ENCODE data around the gene EFR3B.

EFR3B gene

DNA sequence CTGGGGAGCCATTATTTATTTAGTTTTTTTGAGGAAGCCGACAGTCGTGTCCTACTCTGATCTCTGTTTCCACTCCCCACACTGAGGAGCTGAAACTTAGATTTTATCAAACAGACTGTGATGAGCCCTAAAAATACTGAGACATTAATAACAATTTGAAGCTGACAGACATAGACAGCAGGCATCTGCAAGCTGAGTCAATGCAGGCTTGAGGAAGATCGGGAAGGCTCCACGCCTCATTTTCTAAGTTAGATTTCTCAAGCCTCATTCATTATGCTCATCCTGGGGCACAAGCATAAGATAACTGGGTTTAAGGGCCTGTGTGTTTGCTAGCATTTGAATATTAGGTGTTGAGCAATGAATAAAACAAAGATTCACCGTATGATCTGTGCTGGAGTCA, 26.3 kb downstream of the EFR3B start:
- Histone ChIP-seq H3K4me3 (ENCODE audit: insufficient read depth, low read length, poor library complexity, severe bottlenecking) (no peak overlapping the region), H3K9ac (ENCODE audit: low read length) (no peak overlapping the region), H3K79me2 (ENCODE audit: insufficient read depth, low read length) (no peaks in the 10 kb centered on the region), H3K4me2 (ENCODE audit: low read depth, low read length, poor library complexity, severe bottlenecking) (no peak overlapping the region), H4K20me1 (ENCODE audit: low read depth, low read length) (no peaks in the 10 kb centered on the region), H3K36me3 (ENCODE audit: low read length) (no peaks in the 10 kb centered on the region), H3K9me2 (replicated peaks; ENCODE audit: insufficient read depth, low read length) (no peaks in the 10 kb centered on the region), H3K9me3 (ENCODE audit: insufficient read depth, low read length) (no peaks in the 10 kb centered on the region), H3K27ac (ENCODE audit: low read depth, low read length) (no peak overlapping the region), H3F3A (ENCODE audit: insufficient read depth) (no peaks in the 10 kb centered on the region), H3K27me3 (ENCODE audit: low read length) (no peaks in the 10 kb centered on the region), H2AFZ (ENCODE audit: low read depth, low read length, severe bottlenecking) (no peak overlapping the region)
- TF ChIP-seq EZH2phosphoT487 (conservative IDR thresholded peaks at IDR 0.05; ENCODE audit: low read length), result no peak

GRCh38 chr2:25071966-25072365, 30.1 kb downstream of the EFR3B start:
- H3K9ac ChIP-seq (ENCODE audit: low read length), result no peak overlapping the region
- H4K20me1 ChIP-seq (ENCODE audit: low read depth, low read length), result no peaks in the 10 kb centered on the region
- TF ChIP-seq EZH2phosphoT487 (conservative IDR thresholded peaks at IDR 0.05; ENCODE audit: low read length), result no peak
- TF ChIP-seq, protein P1, sequence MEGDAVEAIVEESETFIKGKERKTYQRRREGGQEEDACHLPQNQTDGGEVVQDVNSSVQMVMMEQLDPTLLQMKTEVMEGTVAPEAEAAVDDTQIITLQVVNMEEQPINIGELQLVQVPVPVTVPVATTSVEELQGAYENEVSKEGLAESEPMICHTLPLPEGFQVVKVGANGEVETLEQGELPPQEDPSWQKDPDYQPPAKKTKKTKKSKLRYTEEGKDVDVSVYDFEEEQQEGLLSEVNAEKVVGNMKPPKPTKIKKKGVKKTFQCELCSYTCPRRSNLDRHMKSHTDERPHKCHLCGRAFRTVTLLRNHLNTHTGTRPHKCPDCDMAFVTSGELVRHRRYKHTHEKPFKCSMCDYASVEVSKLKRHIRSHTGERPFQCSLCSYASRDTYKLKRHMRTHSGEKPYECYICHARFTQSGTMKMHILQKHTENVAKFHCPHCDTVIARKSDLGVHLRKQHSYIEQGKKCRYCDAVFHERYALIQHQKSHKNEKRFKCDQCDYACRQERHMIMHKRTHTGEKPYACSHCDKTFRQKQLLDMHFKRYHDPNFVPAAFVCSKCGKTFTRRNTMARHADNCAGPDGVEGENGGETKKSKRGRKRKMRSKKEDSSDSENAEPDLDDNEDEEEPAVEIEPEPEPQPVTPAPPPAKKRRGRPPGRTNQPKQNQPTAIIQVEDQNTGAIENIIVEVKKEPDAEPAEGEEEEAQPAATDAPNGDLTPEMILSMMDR (IDR thresholded peaks at IDR 0.05; ENCODE audit: insufficient read depth, low read length, poor library complexity, severe bottlenecking), result no peak
- no peaks in the 10 kb centered on the region for H3K9me3 ChIP-seq (ENCODE audit: insufficient read depth, low read length)
- H3K36me3 ChIP-seq (ENCODE audit: low read length), result no peaks in the 10 kb centered on the region
- no peaks in the 10 kb centered on the region for H3K27me3 ChIP-seq (ENCODE audit: low read length)
- no peak overlapping the region for H3K4me2 ChIP-seq (ENCODE audit: low read depth, low read length, poor library complexity, severe bottlenecking)
- no peaks in the 10 kb centered on the region for H3K9me2 ChIP-seq (replicated peaks; ENCODE audit: insufficient read depth, low read length)
- no peaks in the 10 kb centered on the region for H3K79me2 ChIP-seq (ENCODE audit: insufficient read depth, low read length)
- no peak overlapping the region for H3K4me3 ChIP-seq (ENCODE audit: insufficient read depth, low read length, poor library complexity, severe bottlenecking)
- H2AFZ ChIP-seq (ENCODE audit: low read depth, low read length, severe bottlenecking), result no peak overlapping the region
- H3K27ac ChIP-seq (ENCODE audit: low read depth, low read length), result no peak overlapping the region
- no peaks in the 10 kb centered on the region for H3F3A ChIP-seq (ENCODE audit: insufficient read depth)

DNA sequence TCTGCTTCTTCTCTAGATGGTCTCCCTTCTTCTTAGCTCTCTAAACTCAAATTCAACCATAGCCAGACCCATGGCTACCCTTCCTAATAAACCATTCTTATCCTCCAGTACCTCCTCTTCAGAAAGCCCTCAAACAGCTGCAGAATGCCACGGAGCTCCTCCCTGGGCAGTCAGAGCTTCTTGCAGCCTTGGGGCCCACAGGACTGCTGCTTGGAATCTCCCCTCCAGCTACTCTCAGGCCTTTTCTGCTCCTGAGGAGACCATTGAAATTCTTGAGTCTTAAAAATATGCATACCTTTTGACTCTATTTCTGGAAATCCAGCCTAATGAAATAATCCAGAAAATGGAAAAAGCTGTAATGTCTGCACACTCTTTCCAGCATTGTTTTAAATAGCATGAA, 30.7 kb downstream of the EFR3B start:
- H3K79me2 ChIP-seq (ENCODE audit: insufficient read depth, low read length), result no peaks in the 10 kb centered on the region
- no peaks in the 10 kb centered on the region for H3K9me3 ChIP-seq (ENCODE audit: insufficient read depth, low read length)
- no peaks in the 10 kb centered on the region for H3K36me3 ChIP-seq (ENCODE audit: low read length)
- TF ChIP-seq EZH2phosphoT487 (conservative IDR thresholded peaks at IDR 0.05; ENCODE audit: low read length), result no peak
- TF ChIP-seq, protein P1 (IDR thresholded peaks at IDR 0.05; ENCODE audit: insufficient read depth, low read length, poor library complexity, severe bottlenecking), result no peak
- no peak overlapping the region for H3K9ac ChIP-seq (ENCODE audit: low read length)
- H3K4me2 ChIP-seq (ENCODE audit: low read depth, low read length, poor library complexity, severe bottlenecking), result no peak overlapping the region
- no peak overlapping the region for H3K4me3 ChIP-seq (ENCODE audit: insufficient read depth, low read length, poor library complexity, severe bottlenecking)
- no peaks in the 10 kb centered on the region for H3K9me2 ChIP-seq (replicated peaks; ENCODE audit: insufficient read depth, low read length)
- no peaks in the 10 kb centered on the region for H3K27me3 ChIP-seq (ENCODE audit: low read length)
- H3K27ac ChIP-seq (ENCODE audit: low read depth, low read length), result no peak overlapping the region
- no peak overlapping the region for H2AFZ ChIP-seq (ENCODE audit: low read depth, low read length, severe bottlenecking)
- H3F3A ChIP-seq (ENCODE audit: insufficient read depth), result no peaks in the 10 kb centered on the region
- no peaks in the 10 kb centered on the region for H4K20me1 ChIP-seq (ENCODE audit: low read depth, low read length)

- H3K9ac ChIP-seq (ENCODE audit: low read length), result no peak overlapping the region
- no peaks in the 10 kb centered on the region for H3K9me3 ChIP-seq (ENCODE audit: insufficient read depth, low read length)
- H3F3A ChIP-seq (ENCODE audit: insufficient read depth), result no peaks in the 10 kb centered on the region
- H2AFZ ChIP-seq (ENCODE audit: low read depth, low read length, severe bottlenecking), result no peak overlapping the region
- no peaks in the 10 kb centered on the region for H3K36me3 ChIP-seq (ENCODE audit: low read length)
- TF ChIP-seq, protein P1 (IDR thresholded peaks at IDR 0.05; ENCODE audit: insufficient read depth, low read length, poor library complexity, severe bottlenecking), result no peak
- TF ChIP-seq EZH2phosphoT487 (conservative IDR thresholded peaks at IDR 0.05; ENCODE audit: low read length), result no peak
- no peaks in the 10 kb centered on the region for H4K20me1 ChIP-seq (ENCODE audit: low read depth, low read length)
- no peak overlapping the region for H3K27ac ChIP-seq (ENCODE audit: low read depth, low read length)
- H3K4me2 ChIP-seq (ENCODE audit: low read depth, low read length, poor library complexity, severe bottlenecking), result no peak overlapping the region
- H3K9me2 ChIP-seq (replicated peaks; ENCODE audit: insufficient read depth, low read length), result no peaks in the 10 kb centered on the region
- no peaks in the 10 kb centered on the region for H3K27me3 ChIP-seq (ENCODE audit: low read length)
- no peak overlapping the region for H3K4me3 ChIP-seq (ENCODE audit: insufficient read depth, low read length, poor library complexity, severe bottlenecking)
- no peaks in the 10 kb centered on the region for H3K79me2 ChIP-seq (ENCODE audit: insufficient read depth, low read length)
Observed at GRCh38 chr2:25073025-25073424, 31.1 kb downstream of the EFR3B start.
